Activated B cell treated with CpG ODN at 0.5 μM for 24 hours (primary cell): ENCODE results near the gene DNA2. TPM values are rescaled to one million over a fixed set of nuclear protein-coding genes. Genes with fewer than 3 reads are reported as not detected.
"Not testable (repeated sequence)": the region's sequence is repeated elsewhere in the genome, so short reads cannot be mapped to it uniquely, and the experiment has no call there.

ENCODE experiments used
- ATAC-seq: fragments of 200-7000 bp; cut with Tn5 transposase; one replicate; pipeline ENCODE4 v1.10.0; 2021; ENCODE audit warnings: low read depth, mild to moderate bottlenecking, moderate library complexity
- CTCF ChIA-PET: fragments of 350-600 bp; sonication (Branson Sonifier 250); formaldehyde crosslinking; loops from one replicate; lab custom pipeline; 2021; ENCODE audit warnings: antibody characterized with exemption; lab: Charles Lee
- POLR2A ChIA-PET: fragments of 350-600 bp; sonication (Branson Sonifier 250); formaldehyde crosslinking; loops from one replicate; lab custom pipeline; 2021; ENCODE audit warnings: antibody characterized with exemption; lab: Charles Lee
- DNase-seq: peaks from one replicate; pipeline ENCODE4 v3.0.0; 2022
- H3K27ac Mint-ChIP-seq: one replicate; pipeline ENCODE4 v1.8.0; 2020; ENCODE audit warnings: mixed read lengths
- H3K27me3 Mint-ChIP-seq: one replicate; pipeline ENCODE4 v1.8.0; 2021; ENCODE audit warnings: mixed read lengths
- H3K36me3 Mint-ChIP-seq: one replicate; pipeline ENCODE4 v1.8.0; 2021; ENCODE audit warnings: low read depth, mixed read lengths
- H3K4me1 Mint-ChIP-seq: one replicate; pipeline ENCODE4 v1.8.0; 2021; ENCODE audit warnings: mixed read lengths
- H3K4me3 Mint-ChIP-seq: one replicate; pipeline ENCODE4 v1.8.0; 2020; ENCODE audit warnings: mild to moderate bottlenecking, mixed read lengths
- H3K9me3 Mint-ChIP-seq: one replicate; pipeline ENCODE4 v1.8.0; 2020; ENCODE audit warnings: mixed read lengths
- CTCF ChIP-seq: fragments of 200-600 bp; IDR thresholded peaks from one replicate; pipeline ENCODE4 v1.8.0; 2022; ENCODE audit warnings: antibody characterized with exemption, mild to moderate bottlenecking
- intact Hi-C: fragments of 100-400 bp; cut with micrococcal nuclease; formaldehyde crosslinking; loops from one replicate; pipeline ENCODE4 v1.15.1; 2024
- total RNA-seq: library from RNA; stranded (reverse); gene quantifications from 2 replicates; pipeline ENCODE4 v1.2.3, GENCODE V29; 2022

Gene DNA2
- total RNA-seq, 1 donor from 2014 or later = 8.1 TPM

GRCh38 chr10:68461032-68461431, 10.7 kb downstream of the DNA2 start:
- intact Hi-C loops = no loop called here
- no peak for DNase-seq
- ChIA-PET CTCF (no interaction called here), POLR2A (no interaction called here)
- no peak for TF ChIP-seq CTCF
- no peaks in the 10 kb centered on the region for H3K9me3 Mint-ChIP-seq
- H3K27me3 Mint-ChIP-seq = no peaks in the 10 kb centered on the region
- no peak overlapping the region for H3K4me3 Mint-ChIP-seq
- no peak overlapping the region for H3K27ac Mint-ChIP-seq
- ATAC-seq = no peak
- peaks cover 19% of the 10 kb centered on the region for H3K36me3 Mint-ChIP-seq
- H3K4me1 Mint-ChIP-seq = no peaks in the 10 kb centered on the region

GRCh38 chr10:68449698-68450097, 22.1 kb downstream of the DNA2 start:
- CTCF ChIA-PET, H3K4me1 Mint-ChIP-seq, H3K4me3 Mint-ChIP-seq, intact Hi-C loops, H3K9me3 Mint-ChIP-seq, H3K27ac Mint-ChIP-seq, POLR2A ChIA-PET, DNase-seq, ATAC-seq, H3K27me3 Mint-ChIP-seq: not testable (repeated sequence)
- H3K36me3 Mint-ChIP-seq = peaks cover 11% of the 10 kb centered on the region

- no peak for TF ChIP-seq CTCF
- POLR2A ChIA-PET = no interaction called here
- CTCF ChIA-PET = no interaction called here
- Mint-ChIP-seq H3K27me3 (no peaks in the 10 kb centered on the region), H3K27ac (no peak overlapping the region), H3K9me3 (no peaks in the 10 kb centered on the region), H3K4me1 (no peaks in the 10 kb centered on the region), H3K36me3 (peaks cover 5% of the 10 kb centered on the region), H3K4me3 (no peak overlapping the region)
- intact Hi-C loops = no loop called here
- ATAC-seq (no peak), DNase-seq (no peak)
These were observed 25.6 kb downstream of the DNA2 start for GRCh38 chr10:68446179-68446578.

GRCh38 chr10:68442971-68443370, 28.8 kb downstream of the DNA2 start:
- H3K4me3 Mint-ChIP-seq = no peak overlapping the region
- no peak for TF ChIP-seq CTCF
- H3K9me3 Mint-ChIP-seq = no peaks in the 10 kb centered on the region
- ChIA-PET POLR2A (no interaction called here), CTCF (no interaction called here)
- H3K27ac Mint-ChIP-seq = no peak overlapping the region
- H3K4me1 Mint-ChIP-seq = no peaks in the 10 kb centered on the region
- ATAC-seq (no peak), DNase-seq (no peak)
- no peaks in the 10 kb centered on the region for H3K27me3 Mint-ChIP-seq
- no peaks in the 10 kb centered on the region for H3K36me3 Mint-ChIP-seq
- intact Hi-C loops = no loop called here

GRCh38 chr10:68440898-68441297, 30.9 kb downstream of the DNA2 start:
- intact Hi-C loops = no loop called here
- no peak overlapping the region for H3K4me3 Mint-ChIP-seq
- ChIA-PET POLR2A (no interaction called here), CTCF (no interaction called here)
- no peak for TF ChIP-seq CTCF
- H3K36me3 Mint-ChIP-seq = peaks cover 4% of the 10 kb centered on the region
- no peaks in the 10 kb centered on the region for H3K9me3 Mint-ChIP-seq
- no peak for DNase-seq
- H3K27me3 Mint-ChIP-seq = no peaks in the 10 kb centered on the region
- H3K27ac Mint-ChIP-seq = no peak overlapping the region
- H3K4me1 Mint-ChIP-seq = no peaks in the 10 kb centered on the region
- ATAC-seq = no peak

GRCh38 chr10:68435803-68436202, 36.0 kb downstream of the DNA2 start:
- Mint-ChIP-seq H3K4me1 (no peaks in the 10 kb centered on the region), H3K27ac (no peak overlapping the region), H3K36me3 (peaks cover 4% of the 10 kb centered on the region), H3K4me3 (no peak overlapping the region), H3K9me3 (no peaks in the 10 kb centered on the region), H3K27me3 (no peaks in the 10 kb centered on the region)
- DNase-seq (no peak), ATAC-seq (no peak)
- CTCF ChIA-PET = no interaction called here
- intact Hi-C loops = no loop called here
- POLR2A ChIA-PET = no interaction called here
- no peak for TF ChIP-seq CTCF
